ENCODE measurements around the gene PDXK. TPM values are rescaled to one million over a fixed set of nuclear protein-coding genes. Genes with fewer than 3 reads are reported as not detected.

PDXK gene
- total RNA-seq, 1 donor from 2014 or later = 63.8 TPM

DNA sequence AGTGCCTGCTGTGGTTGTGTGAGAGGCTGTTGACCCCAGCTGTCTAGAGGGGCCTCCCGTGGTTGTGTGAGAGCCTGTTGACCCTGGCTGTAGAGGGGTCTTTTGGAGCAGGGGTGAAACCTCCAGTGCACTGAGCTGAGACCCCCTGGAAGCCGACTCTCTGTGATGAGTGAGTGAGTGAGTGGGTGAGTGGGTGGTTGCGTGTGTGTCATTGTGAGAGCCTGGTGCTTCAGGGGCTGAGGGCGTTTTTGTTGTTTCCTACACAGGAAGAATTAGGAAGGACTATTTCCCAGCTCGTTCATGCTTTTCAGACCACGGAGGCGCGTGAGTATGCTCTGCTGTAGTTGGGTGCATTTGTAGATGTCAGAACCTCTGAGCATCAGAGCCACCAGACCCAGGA, 73.5 kb downstream of the PDXK start:
- H3K9me3 Mint-ChIP-seq (ENCODE audit: unreplicated experiment) = peaks cover 8% of the 10 kb centered on the region
- no peak overlapping the region for H3K4me3 Mint-ChIP-seq (ENCODE audit: unreplicated experiment)
- H3K27ac Mint-ChIP-seq (ENCODE audit: unreplicated experiment) = no peak overlapping the region
- TF ChIP-seq, protein P1, sequence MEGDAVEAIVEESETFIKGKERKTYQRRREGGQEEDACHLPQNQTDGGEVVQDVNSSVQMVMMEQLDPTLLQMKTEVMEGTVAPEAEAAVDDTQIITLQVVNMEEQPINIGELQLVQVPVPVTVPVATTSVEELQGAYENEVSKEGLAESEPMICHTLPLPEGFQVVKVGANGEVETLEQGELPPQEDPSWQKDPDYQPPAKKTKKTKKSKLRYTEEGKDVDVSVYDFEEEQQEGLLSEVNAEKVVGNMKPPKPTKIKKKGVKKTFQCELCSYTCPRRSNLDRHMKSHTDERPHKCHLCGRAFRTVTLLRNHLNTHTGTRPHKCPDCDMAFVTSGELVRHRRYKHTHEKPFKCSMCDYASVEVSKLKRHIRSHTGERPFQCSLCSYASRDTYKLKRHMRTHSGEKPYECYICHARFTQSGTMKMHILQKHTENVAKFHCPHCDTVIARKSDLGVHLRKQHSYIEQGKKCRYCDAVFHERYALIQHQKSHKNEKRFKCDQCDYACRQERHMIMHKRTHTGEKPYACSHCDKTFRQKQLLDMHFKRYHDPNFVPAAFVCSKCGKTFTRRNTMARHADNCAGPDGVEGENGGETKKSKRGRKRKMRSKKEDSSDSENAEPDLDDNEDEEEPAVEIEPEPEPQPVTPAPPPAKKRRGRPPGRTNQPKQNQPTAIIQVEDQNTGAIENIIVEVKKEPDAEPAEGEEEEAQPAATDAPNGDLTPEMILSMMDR (IDR thresholded peaks at IDR 0.05; ENCODE audit: partially characterized antibody, unreplicated experiment) = no peak
- H3K36me3 Mint-ChIP-seq (ENCODE audit: unreplicated experiment) = peaks cover 5% of the 10 kb centered on the region
- no peak for DNase-seq
- peaks cover 8% of the 10 kb centered on the region for H3K27me3 Mint-ChIP-seq (ENCODE audit: unreplicated experiment)
- peaks cover 4% of the 10 kb centered on the region for H3K4me1 Mint-ChIP-seq (ENCODE audit: low read depth, unreplicated experiment)

DNA sequence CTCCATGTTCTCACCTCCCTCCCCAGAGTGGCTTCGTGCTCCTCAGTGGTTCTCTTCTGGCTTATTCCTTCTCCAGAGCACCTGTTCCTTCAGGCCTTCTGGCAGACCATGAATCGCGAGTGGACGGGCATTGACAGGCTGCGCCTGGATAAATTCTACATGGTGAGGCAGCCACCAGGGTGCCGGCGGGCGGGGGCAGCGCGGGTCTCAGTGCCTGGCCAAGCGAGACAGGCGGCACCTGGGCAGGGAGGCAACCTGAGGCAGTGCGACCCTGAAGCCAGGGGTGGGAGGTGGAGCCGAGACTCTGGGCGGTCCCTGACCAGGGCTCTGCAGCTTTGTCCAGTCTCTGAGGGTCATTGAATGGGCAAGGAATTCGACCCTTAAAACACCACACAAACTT, 74.3 kb downstream of the PDXK start:
- Mint-ChIP-seq H3K27me3 (ENCODE audit: unreplicated experiment) (peaks cover 8% of the 10 kb centered on the region), H3K4me3 (ENCODE audit: unreplicated experiment) (no peak overlapping the region), H3K36me3 (ENCODE audit: unreplicated experiment) (peaks cover 5% of the 10 kb centered on the region), H3K9me3 (ENCODE audit: unreplicated experiment) (peaks cover 8% of the 10 kb centered on the region), H3K27ac (ENCODE audit: unreplicated experiment) (no peak overlapping the region), H3K4me1 (ENCODE audit: low read depth, unreplicated experiment) (peaks cover 4% of the 10 kb centered on the region)
- TF ChIP-seq, protein P1 (IDR thresholded peaks at IDR 0.05; ENCODE audit: partially characterized antibody, unreplicated experiment) = no peak
- DNase-seq = no peak

DNA sequence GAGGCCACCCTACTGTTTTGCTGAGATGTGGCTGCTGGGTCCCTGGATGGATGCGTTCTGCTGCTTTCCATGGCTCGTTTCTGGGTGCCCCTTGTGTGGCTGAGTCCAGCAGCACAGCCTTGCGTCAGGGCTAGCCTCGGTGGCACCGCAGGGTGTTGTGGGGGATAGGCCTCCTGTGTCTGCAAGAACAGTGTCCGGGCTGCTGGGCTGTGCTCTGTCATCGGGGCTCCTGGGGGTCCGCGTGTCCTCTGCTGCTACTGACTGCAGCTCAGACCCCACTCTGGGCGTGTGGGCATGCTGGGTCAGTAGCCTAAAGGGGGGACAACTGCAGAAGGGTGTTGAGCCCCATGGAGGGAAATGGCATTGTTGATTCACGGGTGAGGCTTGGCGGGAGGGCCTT, 75.4 kb downstream of the PDXK start:
- H3K4me1 Mint-ChIP-seq (ENCODE audit: low read depth, unreplicated experiment) = peaks cover 4% of the 10 kb centered on the region
- H3K9me3 Mint-ChIP-seq (ENCODE audit: unreplicated experiment) = peaks cover 8% of the 10 kb centered on the region
- peaks cover 8% of the 10 kb centered on the region for H3K27me3 Mint-ChIP-seq (ENCODE audit: unreplicated experiment)
- TF ChIP-seq, protein P1 (IDR thresholded peaks at IDR 0.05; ENCODE audit: partially characterized antibody, unreplicated experiment) = no peak
- H3K27ac Mint-ChIP-seq (ENCODE audit: unreplicated experiment) = no peak overlapping the region
- DNase-seq = no peak
- H3K4me3 Mint-ChIP-seq (ENCODE audit: unreplicated experiment) = no peak overlapping the region
- peaks cover 5% of the 10 kb centered on the region for H3K36me3 Mint-ChIP-seq (ENCODE audit: unreplicated experiment)

DNA sequence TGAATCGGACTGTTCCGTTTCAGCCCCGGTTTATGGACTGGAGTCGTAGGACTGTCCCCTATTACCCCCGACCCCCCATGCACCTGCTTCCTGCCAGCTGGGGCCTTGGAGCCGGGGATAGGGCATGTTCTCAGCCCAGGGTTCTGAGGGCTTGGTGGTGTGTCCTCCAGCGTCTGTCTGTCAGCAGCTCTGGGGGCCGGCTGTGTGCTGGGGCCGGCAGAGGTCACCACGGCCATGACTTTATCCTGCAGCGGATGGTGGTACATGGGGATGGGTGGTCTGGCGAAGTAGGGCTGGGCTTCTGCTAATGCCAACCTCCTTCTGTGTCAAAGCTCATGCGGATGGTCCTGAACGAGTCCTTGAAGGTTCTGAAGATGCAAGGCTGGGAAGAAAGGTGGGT, 75.9 kb downstream of the PDXK start:
- Mint-ChIP-seq H3K9me3 (ENCODE audit: unreplicated experiment) (peaks cover 8% of the 10 kb centered on the region), H3K4me3 (ENCODE audit: unreplicated experiment) (no peak overlapping the region), H3K36me3 (ENCODE audit: unreplicated experiment) (peaks cover 5% of the 10 kb centered on the region), H3K4me1 (ENCODE audit: low read depth, unreplicated experiment) (peaks cover 4% of the 10 kb centered on the region), H3K27ac (ENCODE audit: unreplicated experiment) (peak overlapping the region; percentile 72), H3K27me3 (ENCODE audit: unreplicated experiment) (peaks cover 8% of the 10 kb centered on the region)
- TF ChIP-seq, protein P1 (IDR thresholded peaks at IDR 0.05; ENCODE audit: partially characterized antibody, unreplicated experiment) = no peak
- no peak for DNase-seq

DNA sequence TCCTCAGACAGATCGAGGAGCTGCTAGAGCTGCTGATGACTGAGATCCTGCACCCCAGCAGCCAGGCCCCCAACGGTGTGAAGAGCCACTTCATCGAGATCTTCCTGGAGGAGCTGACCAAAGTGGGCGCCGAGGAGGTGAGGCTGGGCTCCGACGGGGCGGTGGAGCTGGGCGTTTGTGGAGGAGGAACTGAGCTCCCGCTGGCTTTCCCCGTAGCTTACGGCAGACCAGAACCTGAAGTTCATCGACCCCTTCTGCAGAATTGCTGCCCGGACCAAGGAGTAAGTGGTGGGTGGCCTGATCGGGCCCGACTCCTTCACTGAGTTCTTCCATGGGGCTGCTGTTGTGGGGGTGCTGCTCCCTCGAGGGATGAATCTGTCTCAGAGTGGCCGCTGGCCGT, 78.5 kb downstream of the PDXK start:
- Mint-ChIP-seq H3K4me1 (ENCODE audit: low read depth, unreplicated experiment) (no peaks in the 10 kb centered on the region), H3K9me3 (ENCODE audit: unreplicated experiment) (peaks cover 1% of the 10 kb centered on the region), H3K4me3 (ENCODE audit: unreplicated experiment) (no peak overlapping the region), H3K36me3 (ENCODE audit: unreplicated experiment) (peaks cover 5% of the 10 kb centered on the region), H3K27me3 (ENCODE audit: unreplicated experiment) (peaks cover 5% of the 10 kb centered on the region), H3K27ac (ENCODE audit: unreplicated experiment) (no peak overlapping the region)
- TF ChIP-seq, protein P1 (IDR thresholded peaks at IDR 0.05; ENCODE audit: partially characterized antibody, unreplicated experiment) = no peak
- DNase-seq = no peak
